Liver (tissue), 9 donors: ENCODE results near the gene SHC2. TPM values are rescaled to one million over a fixed set of nuclear protein-coding genes. Genes with fewer than 3 reads are reported as not detected.

Experiments used
- DNase-seq: peaks from one replicate; pipeline ENCODE4 v3.0.0-alpha.2; 2017; ENCODE audit warnings: low spot score
- H3K27ac ChIP-seq, 2 donors: one replicate each; pipeline ENCODE4 v1.7.0; 2013; ENCODE audit warnings: inconsistent platforms in 2 of 2, low read length in 2 of 2, control low read depth in 1 of 2, low read depth in 1 of 2, mild to moderate bottlenecking in 1 of 2
- H3K27me3 ChIP-seq, 4 donors: one replicate each; pipeline versions ENCODE4 v1.6.1 to v1.7.0; 2013; ENCODE audit warnings: low read length in 3 of 4, inconsistent platforms in 1 of 4, mild to moderate bottlenecking in 1 of 4, moderate library complexity in 1 of 4; ENCODE audit not compliant: control insufficient read depth in 4 of 4, insufficient read depth in 4 of 4
- H3K36me3 ChIP-seq, 4 donors: one replicate each; pipeline versions ENCODE4 v1.6.1 to v1.7.0; 2013; ENCODE audit warnings: low read length in 3 of 4, mild to moderate bottlenecking in 3 of 4, low read depth in 1 of 4, moderate library complexity in 1 of 4; ENCODE audit not compliant: control insufficient read depth in 4 of 4, insufficient read depth in 3 of 4
- H3K4me1 ChIP-seq, 4 donors: one replicate each; pipeline versions ENCODE4 v1.6.1 to v1.7.0; 2013; ENCODE audit warnings: low read length in 3 of 4, mild to moderate bottlenecking in 3 of 4, moderate library complexity in 1 of 4; ENCODE audit not compliant: control insufficient read depth in 4 of 4, insufficient read depth in 4 of 4
- H3K4me3 ChIP-seq, 3 donors: one replicate each; pipeline versions ENCODE4 v1.6.1 to v1.7.0; 2013; ENCODE audit warnings: low read length in 3 of 3, control low read depth in 1 of 3, low read depth in 1 of 3, mild to moderate bottlenecking in 1 of 3
- H3K9ac ChIP-seq, 2 donors: one replicate each; pipeline ENCODE4 v1.7.0; 2013; ENCODE audit warnings: low read length in 2 of 2, mild to moderate bottlenecking in 2 of 2, moderate library complexity in 2 of 2, control low read depth in 1 of 2, low read depth in 1 of 2
- H3K9me3 ChIP-seq, 4 donors: one replicate each; pipeline versions ENCODE4 v1.6.1 to v1.7.0; 2013; ENCODE audit warnings: low read length in 3 of 4; ENCODE audit not compliant: control insufficient read depth in 4 of 4
- EGR1 ChIP-seq, 2 donors: IDR thresholded peaks; 2 replicates each; pipeline ENCODE4 v1.6.1; 2016 to 2018; ENCODE audit warnings: antibody characterized with exemption in 2 of 2, low read depth in 2 of 2
- FOXA1 ChIP-seq: IDR thresholded peaks from 2 replicates; pipeline ENCODE4 v1.6.1; 2016; ENCODE audit warnings: antibody characterized with exemption
- GABPA ChIP-seq, 2 donors: IDR thresholded peaks in 1 of 2; conservative IDR thresholded peaks in 1 of 2; 2 replicates each; pipeline ENCODE4 v1.6.1; 2016; ENCODE audit warnings: antibody characterized with exemption in 2 of 2, mild to moderate bottlenecking in 1 of 2, moderate library complexity in 1 of 2
- HNF4A ChIP-seq, 2 donors: conservative IDR thresholded peaks; 2 replicates each; pipeline ENCODE4 v1.6.1; 2016; ENCODE audit warnings: antibody characterized with exemption in 2 of 2, mild to moderate bottlenecking in 2 of 2
- HNF4G ChIP-seq: IDR thresholded peaks from 2 replicates; pipeline ENCODE4 v1.6.1; 2016; ENCODE audit warnings: antibody characterized with exemption
- JUND ChIP-seq, 2 donors: IDR thresholded peaks; 2 replicates each; pipeline ENCODE4 v1.6.1; 2016; ENCODE audit warnings: antibody characterized with exemption in 2 of 2
- NR2F2 ChIP-seq: IDR thresholded peaks from 2 replicates; pipeline ENCODE4 v1.6.1; 2016; ENCODE audit warnings: antibody characterized with exemption
- RAD21 ChIP-seq, 2 donors: IDR thresholded peaks; 2 replicates each; pipeline ENCODE4 v1.6.1; 2016; ENCODE audit warnings: antibody characterized with exemption in 2 of 2, mild to moderate bottlenecking in 2 of 2
- RXRA ChIP-seq, 2 donors: IDR thresholded peaks; 2 replicates each; pipeline ENCODE4 v1.6.1; 2017 to 2018; ENCODE audit warnings: antibody characterized with exemption in 2 of 2, mild to moderate bottlenecking in 1 of 2
- SP1 ChIP-seq: IDR thresholded peaks from 2 replicates; pipeline ENCODE4 v1.6.1; 2018; ENCODE audit warnings: antibody characterized with exemption, mild to moderate bottlenecking
- TAF1 ChIP-seq: conservative IDR thresholded peaks from 2 replicates; pipeline ENCODE4 v1.6.1; 2016; ENCODE audit warnings: antibody characterized with exemption, mild to moderate bottlenecking
- YY1 ChIP-seq: IDR thresholded peaks from 2 replicates; pipeline ENCODE4 v1.6.1; 2016; ENCODE audit warnings: antibody characterized with exemption, mild to moderate bottlenecking
- WGBS: extraction: QIAGEN DNeasy Blood & Tissue Kit; methylation state at CpG from one replicate; pipeline ENCODE4 v1.1.7; 2013; 5-methylcytosine and 5-hydroxymethylcytosine counted together
- polyA plus RNA-seq, 2 donors: library from polyadenylated mRNA; stranded (reverse) in 1 of 2; unstranded in 1 of 2; fragments of 200-250 nt in 1 of 2; fragments of >200 nt in 1 of 2; fragmentation: Nextera tagmentation in 1 of 2; extraction: Ambion mirVana in 1 of 2; gene quantifications; one replicate each; pipeline versions ENCODE4 v1.2.1 to v1.2.3, GENCODE V29; 2013 to 2015
- total RNA-seq, 2 donors: library from RNA; depleted of rRNA; stranded (reverse); fragments of >200 nt; gene quantifications; one replicate each; pipeline ENCODE4 v1.2.3, GENCODE V29; 2014
- TF ChIP-seq, protein P1 (sequence below): IDR thresholded peaks from 2 replicates; pipeline ENCODE4 v1.6.1; 2016; ENCODE audit warnings: antibody characterized with exemption
- TF ChIP-seq, protein P2 (sequence below): IDR thresholded peaks from 2 replicates; pipeline ENCODE4 v1.6.1; 2016; ENCODE audit warnings: antibody characterized with exemption
- TF ChIP-seq, protein P3 (sequence below): IDR thresholded peaks from 2 replicates; pipeline ENCODE4 v1.6.1; 2016; ENCODE audit warnings: antibody characterized with exemption, mild to moderate bottlenecking
- TF ChIP-seq, protein P4 (sequence below): IDR thresholded peaks from 2 replicates; pipeline ENCODE4 v1.6.1; 2016; ENCODE audit warnings: antibody characterized with exemption
- donor health status: healthy.
- donor health status: healthy.
- donor health status: healthy.
- donor health status: healthy.
- donor health status: healthy.

Gene SHC2
- total and polyA plus RNA-seq, 4 donors, result 15.6 to 43.0 (median 23.0) TPM

DNA sequence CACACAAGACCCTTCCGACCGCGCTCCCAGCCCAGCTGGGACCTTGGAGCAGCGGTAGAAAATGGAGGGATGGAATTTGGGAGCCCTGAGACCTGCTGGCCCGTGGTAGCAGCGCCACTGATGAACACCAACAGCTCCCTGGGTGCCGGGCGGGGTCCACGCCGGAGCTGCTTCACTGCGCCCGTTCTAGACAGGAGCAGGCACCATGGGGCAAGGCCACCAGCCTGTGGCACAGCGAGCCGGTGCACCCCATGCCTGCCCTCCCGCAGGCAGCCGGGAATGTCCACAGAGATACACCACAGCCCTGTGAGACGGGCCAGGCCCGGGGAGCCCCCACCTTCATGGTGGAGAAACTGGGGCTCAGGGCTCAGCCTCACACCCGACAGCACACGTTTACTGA is 9.9 kb upstream of the SHC2 start:
- Histone ChIP-seq H3K4me3 (no peak overlapping the region), H3K9me3 (no peaks in the 10 kb centered on the region), H3K27ac (no peak overlapping the region), H3K36me3 (no peaks in the 10 kb centered on the region), H3K9ac (no peak overlapping the region), H3K27me3 (no peaks in the 10 kb centered on the region), H3K4me1 (no peaks in the 10 kb centered on the region)
- no peak for DNase-seq
- TF ChIP-seq, protein P1, sequence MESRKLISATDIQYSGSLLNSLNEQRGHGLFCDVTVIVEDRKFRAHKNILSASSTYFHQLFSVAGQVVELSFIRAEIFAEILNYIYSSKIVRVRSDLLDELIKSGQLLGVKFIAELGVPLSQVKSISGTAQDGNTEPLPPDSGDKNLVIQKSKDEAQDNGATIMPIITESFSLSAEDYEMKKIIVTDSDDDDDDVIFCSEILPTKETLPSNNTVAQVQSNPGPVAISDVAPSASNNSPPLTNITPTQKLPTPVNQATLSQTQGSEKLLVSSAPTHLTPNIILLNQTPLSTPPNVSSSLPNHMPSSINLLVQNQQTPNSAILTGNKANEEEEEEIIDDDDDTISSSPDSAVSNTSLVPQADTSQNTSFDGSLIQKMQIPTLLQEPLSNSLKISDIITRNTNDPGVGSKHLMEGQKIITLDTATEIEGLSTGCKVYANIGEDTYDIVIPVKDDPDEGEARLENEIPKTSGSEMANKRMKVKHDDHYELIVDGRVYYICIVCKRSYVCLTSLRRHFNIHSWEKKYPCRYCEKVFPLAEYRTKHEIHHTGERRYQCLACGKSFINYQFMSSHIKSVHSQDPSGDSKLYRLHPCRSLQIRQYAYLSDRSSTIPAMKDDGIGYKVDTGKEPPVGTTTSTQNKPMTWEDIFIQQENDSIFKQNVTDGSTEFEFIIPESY, result no peak
- 84% methylated on average over 20 of the region's 20 CpGs for WGBS

DNA sequence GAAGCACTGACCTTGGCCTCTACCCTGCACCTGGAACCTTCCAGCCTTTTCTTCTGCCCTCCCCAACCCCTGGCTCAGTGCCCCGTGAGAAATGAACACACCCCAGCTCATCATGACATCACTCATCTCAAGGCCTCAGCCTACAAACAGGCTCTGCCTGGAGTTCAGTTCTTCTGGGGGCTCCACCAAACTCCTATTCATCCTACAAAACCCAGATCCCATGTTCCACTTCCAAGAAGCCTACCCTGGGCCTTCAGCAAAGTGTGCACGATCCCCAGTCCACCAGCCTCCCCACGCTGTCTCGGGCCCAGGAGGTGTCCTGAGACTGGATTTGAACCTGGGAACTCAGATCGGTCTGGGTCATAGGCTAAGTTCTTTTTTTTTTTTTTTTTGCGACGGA is 9.0 kb upstream of the SHC2 start:
- WGBS, result 75% methylated on average over 7 of the region's 7 CpGs

DNA sequence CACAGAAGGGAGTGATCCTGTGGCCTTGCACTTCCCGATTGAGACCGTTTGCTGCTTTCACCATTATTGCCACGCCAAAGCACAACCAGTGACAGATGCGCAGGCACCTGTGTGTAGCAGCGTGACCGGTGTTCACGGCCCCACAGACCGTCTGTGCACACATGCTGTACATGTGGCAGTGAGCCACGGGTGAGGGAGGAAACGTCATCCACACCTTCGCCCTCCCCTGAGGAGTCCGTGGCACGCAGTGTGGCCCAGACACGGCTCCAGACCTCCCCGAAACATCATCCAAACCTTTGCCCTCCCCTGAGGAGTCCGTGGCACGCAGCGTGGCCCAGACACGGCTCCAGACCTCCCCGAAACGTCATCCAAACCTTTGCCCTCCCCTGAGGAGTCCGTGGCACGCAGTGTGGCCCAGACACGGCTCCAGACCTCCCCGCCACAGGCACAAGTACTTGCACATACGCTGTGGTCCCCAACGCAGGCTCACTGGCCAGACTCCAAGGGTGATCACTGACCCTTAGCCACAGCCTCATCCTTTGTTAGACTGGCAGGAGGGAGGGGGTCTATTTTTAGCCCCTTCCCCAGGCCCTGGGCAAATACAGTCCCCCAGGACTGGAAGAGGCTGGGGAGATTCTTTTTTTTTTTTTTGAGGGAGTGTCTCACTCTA is 7.9 kb upstream of the SHC2 start:
- no peaks in the 10 kb centered on the region for H3K4me1 ChIP-seq
- no peaks in the 10 kb centered on the region for H3K36me3 ChIP-seq
- no peak overlapping the region for H3K4me3 ChIP-seq
- 81% methylated on average over 27 of the region's 27 CpGs for WGBS
- H3K9me3 ChIP-seq, result no peaks in the 10 kb centered on the region
- TF ChIP-seq, protein P2, sequence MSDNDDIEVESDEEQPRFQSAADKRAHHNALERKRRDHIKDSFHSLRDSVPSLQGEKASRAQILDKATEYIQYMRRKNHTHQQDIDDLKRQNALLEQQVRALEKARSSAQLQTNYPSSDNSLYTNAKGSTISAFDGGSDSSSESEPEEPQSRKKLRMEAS, result no peak
- no peak for TF ChIP-seq GABPA (IDR thresholded peaks at IDR 0.05 in 1 of 2, conservative IDR thresholded peaks at IDR 0.05 in 1 of 2)
- TF ChIP-seq NR2F2, result no peak
- TF ChIP-seq, protein P3, sequence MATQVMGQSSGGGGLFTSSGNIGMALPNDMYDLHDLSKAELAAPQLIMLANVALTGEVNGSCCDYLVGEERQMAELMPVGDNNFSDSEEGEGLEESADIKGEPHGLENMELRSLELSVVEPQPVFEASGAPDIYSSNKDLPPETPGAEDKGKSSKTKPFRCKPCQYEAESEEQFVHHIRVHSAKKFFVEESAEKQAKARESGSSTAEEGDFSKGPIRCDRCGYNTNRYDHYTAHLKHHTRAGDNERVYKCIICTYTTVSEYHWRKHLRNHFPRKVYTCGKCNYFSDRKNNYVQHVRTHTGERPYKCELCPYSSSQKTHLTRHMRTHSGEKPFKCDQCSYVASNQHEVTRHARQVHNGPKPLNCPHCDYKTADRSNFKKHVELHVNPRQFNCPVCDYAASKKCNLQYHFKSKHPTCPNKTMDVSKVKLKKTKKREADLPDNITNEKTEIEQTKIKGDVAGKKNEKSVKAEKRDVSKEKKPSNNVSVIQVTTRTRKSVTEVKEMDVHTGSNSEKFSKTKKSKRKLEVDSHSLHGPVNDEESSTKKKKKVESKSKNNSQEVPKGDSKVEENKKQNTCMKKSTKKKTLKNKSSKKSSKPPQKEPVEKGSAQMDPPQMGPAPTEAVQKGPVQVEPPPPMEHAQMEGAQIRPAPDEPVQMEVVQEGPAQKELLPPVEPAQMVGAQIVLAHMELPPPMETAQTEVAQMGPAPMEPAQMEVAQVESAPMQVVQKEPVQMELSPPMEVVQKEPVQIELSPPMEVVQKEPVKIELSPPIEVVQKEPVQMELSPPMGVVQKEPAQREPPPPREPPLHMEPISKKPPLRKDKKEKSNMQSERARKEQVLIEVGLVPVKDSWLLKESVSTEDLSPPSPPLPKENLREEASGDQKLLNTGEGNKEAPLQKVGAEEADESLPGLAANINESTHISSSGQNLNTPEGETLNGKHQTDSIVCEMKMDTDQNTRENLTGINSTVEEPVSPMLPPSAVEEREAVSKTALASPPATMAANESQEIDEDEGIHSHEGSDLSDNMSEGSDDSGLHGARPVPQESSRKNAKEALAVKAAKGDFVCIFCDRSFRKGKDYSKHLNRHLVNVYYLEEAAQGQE, result no peak
- TF ChIP-seq HNF4A (conservative IDR thresholded peaks at IDR 0.05), result no peak
- TF ChIP-seq EGR1 (IDR thresholded peaks at IDR 0.05; ENCODE audit: low read depth in 2 of 2), result no peak
- TF ChIP-seq, protein P4, sequence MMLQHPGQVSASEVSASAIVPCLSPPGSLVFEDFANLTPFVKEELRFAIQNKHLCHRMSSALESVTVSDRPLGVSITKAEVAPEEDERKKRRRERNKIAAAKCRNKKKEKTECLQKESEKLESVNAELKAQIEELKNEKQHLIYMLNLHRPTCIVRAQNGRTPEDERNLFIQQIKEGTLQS, result no peak
- TF ChIP-seq, protein P1, result no peak
- TF ChIP-seq SP1, result no peak
- TF ChIP-seq RAD21 (IDR thresholded peaks at IDR 0.05), result no peak
- no peak for TF ChIP-seq FOXA1
- no peak for TF ChIP-seq RXRA (IDR thresholded peaks at IDR 0.05)
- no peak for TF ChIP-seq TAF1
- TF ChIP-seq YY1, result no peak
- TF ChIP-seq HNF4G, result no peak
- no peak for TF ChIP-seq JUND (IDR thresholded peaks at IDR 0.05)
- no peak for DNase-seq
- H3K27ac ChIP-seq, result no peak overlapping the region
- H3K9ac ChIP-seq, result no peak overlapping the region
- no peaks in the 10 kb centered on the region for H3K27me3 ChIP-seq

More for the DNA sequence above, 9.0 kb upstream of the SHC2 start:
- Histone ChIP-seq H3K9me3 (no peaks in the 10 kb centered on the region), H3K4me1 (no peaks in the 10 kb centered on the region), H3K27me3 (no peaks in the 10 kb centered on the region), H3K36me3 (no peaks in the 10 kb centered on the region), H3K27ac (no peak overlapping the region), H3K9ac (no peak overlapping the region), H3K4me3 (no peak overlapping the region)
- TF ChIP-seq RXRA (IDR thresholded peaks at IDR 0.05), result no peak
- DNase-seq, result no peak
